Mononuclear cell (primary cell): ENCODE data around the gene ARAP2. TPM values are rescaled to one million over a fixed set of nuclear protein-coding genes. Genes with fewer than 3 reads are reported as not detected.

ENCODE experiments used
- H3K27me3 ChIP-seq: 2 replicates; pipeline ENCODE4 v1.6.0; 2011; ENCODE audit warnings: low read length, control low read depth; ENCODE audit not compliant: insufficient read depth
- H3K4me1 ChIP-seq: 2 replicates; pipeline ENCODE4 v1.5.1; 2011; ENCODE audit warnings: mild to moderate bottlenecking, low read length, control low read depth; ENCODE audit not compliant: insufficient read depth
- H3K4me3 ChIP-seq: 2 replicates; pipeline ENCODE4 v1.5.1; 2011; ENCODE audit warnings: mild to moderate bottlenecking, low read length, moderate library complexity
- H3K9me3 ChIP-seq: 2 replicates; pipeline ENCODE4 v1.5.1; 2011; ENCODE audit warnings: low read depth, mild to moderate bottlenecking, control low read depth, low read length
- total RNA-seq: library from RNA; depleted of rRNA; stranded (reverse); fragments of >200 nt; gene quantifications from one replicate; pipeline ENCODE4 v1.2.3, GENCODE V29; 2012

The ARAP2 gene
- total RNA-seq, 1 donor = 201 TPM

DNA sequence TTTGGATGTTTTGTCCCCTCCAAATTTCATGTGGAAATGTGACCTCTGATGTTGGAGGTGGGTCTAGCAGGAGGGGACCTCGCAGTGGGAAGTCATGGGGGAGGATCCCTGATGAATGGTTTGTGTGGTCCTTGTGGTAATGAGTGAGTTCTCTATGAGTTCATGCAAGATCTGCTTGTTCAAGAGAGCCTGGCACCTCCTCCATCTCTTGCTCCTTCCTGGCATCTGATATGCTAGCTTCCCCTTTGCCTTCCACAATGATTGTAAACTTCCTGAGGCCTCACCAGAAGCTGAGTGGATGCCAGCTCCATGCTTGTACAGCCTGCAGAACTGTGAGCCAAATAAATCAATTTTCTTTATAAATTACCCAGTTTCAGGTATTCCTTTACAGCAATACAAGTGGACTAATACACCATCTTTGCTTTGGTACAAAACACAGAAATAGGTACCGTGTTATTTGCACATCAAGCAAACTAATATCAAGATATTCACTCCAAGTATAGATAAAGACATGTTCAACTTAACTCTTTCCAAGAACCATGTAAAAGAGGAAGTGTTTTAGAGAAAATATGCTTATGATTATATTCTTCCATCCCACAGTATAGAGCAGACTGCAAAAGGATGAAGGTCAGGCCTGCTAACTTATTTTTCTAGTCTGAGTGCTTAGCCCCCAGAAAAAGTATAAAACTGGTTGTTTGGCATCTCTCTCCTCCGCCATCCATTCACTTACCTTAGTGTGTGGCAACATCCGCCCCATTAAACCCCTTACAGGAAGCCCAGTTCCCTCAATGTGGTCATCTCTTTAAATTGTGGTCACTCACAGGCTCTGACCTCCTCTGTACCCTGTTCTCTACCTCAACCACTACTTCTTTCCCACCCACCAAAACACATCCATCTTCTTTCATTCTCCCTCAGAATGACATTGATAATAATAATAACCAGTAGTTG is 6.7 kb downstream of the ARAP2 start:
- H3K4me3 ChIP-seq = no peak overlapping the region
- H3K9me3 ChIP-seq = peaks cover 5% of the 10 kb centered on the region
- H3K4me1 ChIP-seq = peaks cover 14% of the 10 kb centered on the region
- no peaks in the 10 kb centered on the region for H3K27me3 ChIP-seq

DNA sequence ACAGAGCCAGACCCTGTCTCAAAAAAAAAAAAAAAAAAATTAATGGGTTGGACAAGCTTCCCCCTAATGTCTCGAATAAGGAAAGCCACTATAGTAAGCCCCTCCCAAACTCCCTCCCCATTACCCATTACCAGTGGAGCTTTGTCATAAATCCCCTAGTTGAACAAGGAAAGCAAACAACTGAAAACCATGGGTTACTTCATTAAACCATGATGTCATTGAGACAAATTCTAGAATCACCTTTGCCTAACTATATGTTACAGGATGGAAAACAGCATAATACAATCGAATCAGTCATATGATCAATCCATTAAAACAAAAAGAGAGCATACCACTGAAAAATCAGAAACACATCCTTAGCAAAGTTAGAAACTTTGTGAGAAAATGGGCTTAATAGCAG is 8.2 kb downstream of the ARAP2 start:
- peaks cover 12% of the 10 kb centered on the region for H3K4me1 ChIP-seq
- H3K9me3 ChIP-seq = peaks cover 5% of the 10 kb centered on the region
- no peaks in the 10 kb centered on the region for H3K27me3 ChIP-seq
- no peak overlapping the region for H3K4me3 ChIP-seq

DNA sequence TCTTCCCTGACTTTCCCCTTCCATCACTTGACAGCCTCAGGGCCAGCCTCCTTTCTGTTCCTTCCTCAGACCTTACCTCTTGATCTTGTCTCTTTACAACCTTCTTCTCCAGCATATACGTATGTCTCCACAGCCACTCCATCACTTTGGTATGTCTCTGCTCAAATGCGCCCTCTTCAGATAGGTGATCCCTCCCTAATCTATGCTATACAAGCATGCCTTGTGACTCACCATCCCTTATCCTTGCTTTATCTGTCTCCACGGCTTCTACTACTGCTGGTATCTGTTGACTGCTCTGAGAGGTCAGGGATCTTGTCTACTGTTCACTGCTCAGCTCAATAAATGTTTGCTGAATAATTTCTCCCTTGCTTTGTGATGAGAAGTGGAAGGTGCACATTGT is 9.0 kb downstream of the ARAP2 start:
- H3K4me3 ChIP-seq = no peak overlapping the region
- peaks cover 11% of the 10 kb centered on the region for H3K4me1 ChIP-seq
- no peaks in the 10 kb centered on the region for H3K27me3 ChIP-seq
- peaks cover 5% of the 10 kb centered on the region for H3K9me3 ChIP-seq

DNA sequence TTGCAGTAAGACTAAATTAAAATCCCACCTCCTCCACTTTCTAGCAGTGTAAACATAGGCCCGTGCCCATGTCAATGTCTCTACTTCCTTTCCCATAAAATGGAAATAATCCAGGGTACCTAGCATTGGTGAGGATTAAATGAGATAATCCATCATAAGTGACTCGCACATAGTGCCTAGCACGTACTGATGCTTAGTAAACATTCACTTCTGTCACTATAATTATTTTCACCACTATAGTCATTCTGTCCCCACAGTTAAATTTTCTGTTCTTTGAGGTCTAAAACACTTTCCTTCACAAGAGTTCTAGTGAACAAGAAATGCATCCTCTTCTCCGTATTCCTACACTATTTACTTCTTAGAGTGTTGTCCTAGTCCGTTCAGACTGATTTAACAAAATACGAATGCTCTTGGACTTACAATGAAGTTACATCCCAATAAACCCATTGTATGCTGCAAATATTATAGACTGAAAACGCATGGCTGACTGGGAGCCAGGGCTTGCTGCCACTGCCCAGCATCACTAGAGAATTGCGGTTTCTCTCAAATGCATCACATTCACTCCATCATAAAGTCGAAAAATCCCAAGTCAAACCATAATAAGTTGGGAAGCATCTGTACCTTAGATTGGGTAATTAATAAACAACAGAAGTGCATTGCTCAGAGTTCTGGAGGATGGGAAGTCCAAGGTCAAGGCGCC is 10.6 kb downstream of the ARAP2 start:
- H3K4me3 ChIP-seq = no peak overlapping the region
- no peaks in the 10 kb centered on the region for H3K27me3 ChIP-seq
- H3K4me1 ChIP-seq = peaks cover 11% of the 10 kb centered on the region
- H3K9me3 ChIP-seq = peaks cover 5% of the 10 kb centered on the region

DNA sequence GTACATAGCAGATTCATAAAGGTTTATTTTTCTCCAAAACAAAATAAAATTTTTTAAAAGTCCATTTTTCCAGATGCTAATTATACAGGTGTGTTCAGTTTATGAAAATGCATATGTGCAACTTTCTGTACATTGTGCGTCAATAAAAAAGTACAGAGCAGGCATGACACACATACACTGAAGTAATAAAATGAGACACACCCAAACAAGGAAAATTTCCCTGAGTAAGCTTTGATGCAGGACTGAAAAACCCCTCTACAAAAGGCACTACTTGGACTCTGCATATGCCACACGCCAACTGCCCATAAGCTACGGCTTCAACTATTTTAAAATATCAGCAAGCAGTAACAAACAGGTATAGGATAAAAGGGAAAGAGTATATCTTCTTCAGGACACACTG is 13.8 kb downstream of the ARAP2 start:
- H3K27me3 ChIP-seq = no peaks in the 10 kb centered on the region
- H3K4me1 ChIP-seq = peaks cover 4% of the 10 kb centered on the region
- H3K9me3 ChIP-seq = no peaks in the 10 kb centered on the region

DNA sequence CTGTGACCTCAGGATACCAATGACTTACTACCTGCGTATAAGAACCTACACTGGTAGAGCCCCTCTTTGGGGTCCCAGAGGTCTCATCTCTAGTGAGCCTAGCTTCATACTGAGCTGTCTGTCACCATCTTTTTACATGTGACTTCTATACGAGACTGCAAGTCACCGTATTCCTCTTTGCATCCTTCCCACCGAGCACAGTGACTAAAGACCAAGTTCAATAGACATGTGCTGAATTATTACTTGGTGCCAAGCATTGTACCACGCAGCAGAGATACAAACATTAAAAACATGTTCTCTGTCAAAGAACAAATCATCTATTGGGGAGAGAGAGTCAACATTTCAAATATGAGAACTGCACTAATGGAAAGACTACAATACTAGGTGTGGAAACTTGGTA is 16.4 kb downstream of the ARAP2 start:
- Histone ChIP-seq H3K27me3 (no peaks in the 10 kb centered on the region), H3K4me3 (no peak overlapping the region), H3K9me3 (no peaks in the 10 kb centered on the region), H3K4me1 (peaks cover 10% of the 10 kb centered on the region)

More for the DNA sequence above, 13.8 kb downstream of the ARAP2 start:
- H3K4me3 ChIP-seq = no peak overlapping the region

DNA sequence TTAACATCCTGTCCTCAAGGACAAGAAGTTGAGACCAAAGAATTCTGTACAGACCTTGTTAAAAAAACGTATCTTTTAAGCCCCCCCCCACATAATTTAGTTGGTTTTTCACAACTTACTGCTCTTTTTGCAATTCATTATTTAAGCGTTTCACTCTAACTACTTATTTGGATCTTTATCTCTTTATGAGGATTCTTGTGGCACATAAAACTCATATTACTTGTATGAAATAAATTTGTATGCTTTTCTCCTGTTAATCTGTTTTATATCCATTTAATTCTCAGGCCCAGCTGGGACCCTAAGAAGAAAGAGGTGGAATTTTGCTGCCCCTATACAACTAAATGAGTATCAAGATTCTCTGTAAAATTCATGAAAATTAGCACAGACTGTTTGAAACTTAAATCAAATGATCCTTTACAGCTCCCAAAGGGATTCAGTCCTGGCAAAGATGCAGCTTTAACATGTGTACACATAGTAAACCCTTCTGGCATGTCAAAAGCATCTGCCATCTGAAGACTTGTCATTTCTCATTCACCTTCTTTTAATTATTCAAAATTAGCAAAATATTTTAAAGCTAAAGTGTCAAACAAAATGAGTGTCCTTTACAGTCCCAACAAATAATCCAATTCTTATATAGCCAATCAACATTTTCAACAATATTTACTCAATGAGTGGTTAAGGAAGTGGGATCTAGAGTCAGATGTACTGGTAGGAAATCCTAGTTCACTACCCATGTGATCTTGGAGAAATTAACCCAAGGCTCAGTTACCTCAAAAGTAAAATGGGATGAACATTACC is 17.7 kb downstream of the ARAP2 start:
- Histone ChIP-seq H3K4me1 (peaks cover 10% of the 10 kb centered on the region), H3K4me3 (no peak overlapping the region), H3K9me3 (no peaks in the 10 kb centered on the region), H3K27me3 (no peaks in the 10 kb centered on the region)

DNA sequence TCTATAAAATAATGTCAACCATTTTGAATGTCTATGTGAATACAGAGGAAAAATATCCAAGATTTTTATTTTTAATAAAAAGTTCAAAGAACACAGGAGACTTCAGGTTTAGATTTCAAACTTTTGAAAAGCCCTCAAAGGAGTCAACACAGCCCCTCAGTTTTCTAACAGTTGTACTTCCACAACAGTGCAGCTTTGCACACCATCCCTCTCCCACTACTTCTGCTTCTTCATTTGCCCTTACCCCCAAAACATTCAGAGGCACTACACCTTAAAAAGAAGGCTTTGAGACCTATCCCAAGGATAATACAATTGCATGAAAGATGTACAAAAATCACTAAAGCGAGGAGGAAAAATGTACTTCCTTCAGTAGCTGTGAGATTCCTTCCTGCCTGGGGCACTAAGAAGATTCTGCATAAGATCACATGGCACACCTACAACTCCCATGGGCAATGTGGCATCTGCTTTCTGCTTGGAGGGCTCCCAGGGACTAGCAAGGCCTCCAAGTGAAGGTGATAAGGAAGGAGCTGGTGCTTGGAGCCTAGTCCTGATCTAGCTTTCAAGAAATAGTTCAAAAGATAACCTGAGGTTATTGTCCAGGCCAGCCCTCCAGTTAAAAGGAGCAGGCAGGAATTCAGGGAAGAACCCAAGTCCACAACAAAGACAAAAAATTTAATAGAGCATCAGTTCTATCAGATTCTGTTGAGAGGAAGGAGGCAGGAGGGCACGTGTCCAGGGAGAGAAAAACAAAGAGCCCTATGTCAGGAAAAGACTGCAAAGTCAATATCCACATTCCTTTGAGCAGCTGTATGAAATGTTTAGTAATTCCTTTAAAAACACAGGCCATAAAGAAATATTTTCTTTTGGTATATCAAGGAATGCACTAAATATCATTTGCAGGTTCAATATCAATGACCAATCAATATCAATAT is 19.1 kb downstream of the ARAP2 start:
- no peaks in the 10 kb centered on the region for H3K9me3 ChIP-seq
- no peaks in the 10 kb centered on the region for H3K27me3 ChIP-seq
- no peak overlapping the region for H3K4me3 ChIP-seq
- H3K4me1 ChIP-seq = peaks cover 10% of the 10 kb centered on the region

DNA sequence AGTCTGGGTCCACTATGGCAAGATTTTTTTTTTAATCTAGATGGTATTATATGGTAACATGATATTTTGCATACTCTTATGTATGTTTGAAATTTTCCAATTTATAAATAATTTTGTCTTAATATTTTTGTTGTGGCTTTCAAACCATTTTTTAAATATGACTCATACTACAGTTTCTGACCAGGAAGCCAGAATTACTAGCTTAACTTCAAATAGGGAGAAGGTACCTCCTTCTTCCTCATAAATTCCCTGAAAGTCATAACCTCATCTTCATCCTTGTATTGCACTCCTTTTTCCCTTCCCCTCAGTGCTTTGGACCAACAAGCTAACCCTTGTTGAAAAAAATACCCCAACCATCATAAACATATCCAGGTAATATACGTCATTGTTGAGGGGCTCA is 21.6 kb downstream of the ARAP2 start:
- no peak overlapping the region for H3K4me3 ChIP-seq
- H3K9me3 ChIP-seq = no peaks in the 10 kb centered on the region
- H3K27me3 ChIP-seq = no peaks in the 10 kb centered on the region
- H3K4me1 ChIP-seq = peaks cover 14% of the 10 kb centered on the region

DNA sequence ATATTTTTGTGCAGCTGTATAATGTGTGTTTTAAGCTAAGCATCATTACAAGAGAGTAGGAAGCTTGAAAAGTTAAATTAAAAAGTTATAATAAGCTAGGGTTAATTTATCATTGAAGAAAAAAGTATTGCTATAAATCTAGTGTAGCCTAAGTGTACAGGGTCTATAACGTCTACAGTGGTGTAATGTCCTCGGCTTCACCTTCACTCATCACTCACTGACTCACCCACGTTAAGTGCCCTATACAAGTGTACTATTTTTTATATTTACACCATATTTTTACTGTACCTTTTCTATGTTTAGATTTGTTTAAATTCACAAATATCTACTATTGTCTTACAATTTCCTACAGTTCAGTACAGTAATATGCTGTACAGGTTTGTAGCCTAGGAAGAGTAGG is 23.5 kb downstream of the ARAP2 start:
- H3K27me3 ChIP-seq = no peaks in the 10 kb centered on the region
- H3K9me3 ChIP-seq = no peaks in the 10 kb centered on the region
- H3K4me1 ChIP-seq = peaks cover 18% of the 10 kb centered on the region
- H3K4me3 ChIP-seq = no peak overlapping the region

DNA sequence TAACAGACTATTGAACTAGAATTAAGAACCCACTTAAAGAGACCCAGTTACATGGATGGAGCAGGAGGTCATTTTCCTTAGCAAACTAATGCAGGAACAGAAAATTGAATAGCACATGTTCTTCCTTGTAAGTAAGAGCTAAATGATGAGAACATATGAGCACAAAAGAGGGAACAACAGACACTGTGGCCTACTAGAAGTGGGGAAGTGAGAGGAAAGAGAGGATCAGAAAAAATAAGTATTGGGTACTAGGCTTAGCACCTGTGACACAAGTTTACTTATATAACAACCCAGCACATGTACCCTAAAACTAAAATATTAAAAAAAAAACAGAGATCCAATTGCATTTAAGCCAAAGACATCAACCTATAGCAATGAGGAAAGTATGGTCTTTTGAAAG is 26.2 kb downstream of the ARAP2 start:
- Histone ChIP-seq H3K4me3 (no peak overlapping the region), H3K9me3 (no peaks in the 10 kb centered on the region), H3K27me3 (no peaks in the 10 kb centered on the region), H3K4me1 (peaks cover 8% of the 10 kb centered on the region)

DNA sequence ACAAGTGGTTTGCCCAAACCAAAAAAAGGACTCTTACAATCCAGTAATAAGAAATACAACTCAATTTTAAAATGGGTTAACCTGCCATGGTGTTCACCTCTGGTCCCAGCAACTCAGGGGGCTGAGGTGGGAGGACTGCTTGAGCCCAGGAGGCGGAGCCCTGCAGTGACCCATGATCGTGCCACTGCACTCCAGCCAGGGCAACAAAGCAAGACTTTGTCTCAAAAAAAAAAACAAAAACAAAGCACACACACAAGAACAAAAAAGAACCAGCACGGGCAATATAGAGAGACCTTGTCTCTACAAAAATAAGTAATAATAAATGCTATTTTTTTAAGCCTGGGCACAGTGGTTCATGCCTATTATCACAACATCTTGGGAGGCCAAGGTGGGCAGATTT is 28.7 kb downstream of the ARAP2 start:
- H3K4me3 ChIP-seq = no peak overlapping the region
- H3K27me3 ChIP-seq = no peaks in the 10 kb centered on the region
- H3K9me3 ChIP-seq = no peaks in the 10 kb centered on the region
- peaks cover 8% of the 10 kb centered on the region for H3K4me1 ChIP-seq

DNA sequence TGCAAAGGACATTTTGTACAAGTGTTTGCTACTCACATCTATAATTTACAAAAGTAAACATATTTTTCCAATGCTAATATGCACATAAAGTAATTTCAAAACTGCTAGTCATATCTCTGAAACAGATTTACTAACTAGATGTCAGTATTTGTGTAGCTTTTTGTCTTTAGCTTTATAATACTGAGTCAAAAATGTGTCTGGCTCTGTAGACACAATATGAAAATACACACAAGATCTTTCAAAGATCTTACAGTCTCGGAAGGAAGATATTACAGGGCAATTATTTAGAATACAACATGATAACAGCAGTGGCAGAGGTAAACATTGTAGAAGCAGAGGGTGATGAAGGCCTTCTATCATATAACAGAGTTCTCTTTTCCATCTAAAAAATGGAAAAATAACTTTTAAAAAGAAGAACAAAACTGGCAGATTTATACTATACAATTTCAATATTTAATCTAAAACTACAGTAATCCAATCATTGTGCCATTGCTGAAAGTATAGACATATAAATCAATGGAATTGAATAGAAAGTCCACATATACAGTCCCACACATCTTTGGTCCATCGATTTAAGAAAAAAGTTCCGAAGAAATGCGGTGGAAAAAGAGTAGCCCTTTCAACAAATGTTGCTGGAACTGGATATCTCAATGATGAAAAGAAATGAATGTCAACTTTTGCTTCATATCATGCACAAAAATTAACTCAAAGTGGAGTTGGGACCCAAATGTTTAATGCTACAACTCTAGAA is 29.4 kb downstream of the ARAP2 start:
- H3K9me3 ChIP-seq = no peaks in the 10 kb centered on the region
- H3K4me3 ChIP-seq = no peak overlapping the region
- no peaks in the 10 kb centered on the region for H3K27me3 ChIP-seq
- peaks cover 8% of the 10 kb centered on the region for H3K4me1 ChIP-seq

DNA sequence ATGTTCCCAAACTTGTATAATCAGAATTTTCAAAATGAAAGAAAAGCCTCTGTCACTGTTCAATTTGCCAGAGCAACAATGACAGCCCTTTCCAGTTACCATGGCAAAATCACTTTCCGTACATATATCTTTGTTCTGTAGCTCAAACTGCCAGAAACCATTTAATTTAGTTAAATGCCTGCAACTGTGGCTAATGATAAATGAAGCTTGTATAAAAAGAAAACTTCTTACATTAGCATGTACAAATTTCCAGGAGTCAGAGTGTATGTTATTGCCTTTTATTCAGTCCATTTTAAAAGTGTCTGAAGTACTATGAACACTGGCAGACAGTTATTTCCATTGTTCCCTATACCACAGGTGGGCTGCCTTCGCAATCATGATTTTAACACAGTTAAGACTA is 30.3 kb downstream of the ARAP2 start:
- H3K4me1 ChIP-seq = peaks cover 8% of the 10 kb centered on the region
- no peaks in the 10 kb centered on the region for H3K27me3 ChIP-seq
- H3K9me3 ChIP-seq = no peaks in the 10 kb centered on the region
- H3K4me3 ChIP-seq = no peak overlapping the region
